Activated B cell treated with CpG ODN at 0.5 μM for 24 hours (primary cell): ENCODE measurements around the gene MARS2. TPM values are rescaled to one million over a fixed set of nuclear protein-coding genes. Genes with fewer than 3 reads are reported as not detected.

Source experiments
- ATAC-seq: fragments of 200-7000 bp; cut with Tn5 transposase; one replicate; pipeline ENCODE4 v1.10.0; 2021; ENCODE audit warnings: low read depth, mild to moderate bottlenecking, moderate library complexity
- CTCF ChIA-PET: fragments of 350-600 bp; sonication (Branson Sonifier 250); formaldehyde crosslinking; loops from one replicate; lab custom pipeline; 2021; ENCODE audit warnings: antibody characterized with exemption; lab: Charles Lee
- POLR2A ChIA-PET: fragments of 350-600 bp; sonication (Branson Sonifier 250); formaldehyde crosslinking; loops from one replicate; lab custom pipeline; 2021; ENCODE audit warnings: antibody characterized with exemption; lab: Charles Lee
- DNase-seq: peaks from one replicate; pipeline ENCODE4 v3.0.0; 2022
- H3K27ac Mint-ChIP-seq: one replicate; pipeline ENCODE4 v1.8.0; 2020; ENCODE audit warnings: mixed read lengths
- H3K27me3 Mint-ChIP-seq: one replicate; pipeline ENCODE4 v1.8.0; 2021; ENCODE audit warnings: mixed read lengths
- H3K36me3 Mint-ChIP-seq: one replicate; pipeline ENCODE4 v1.8.0; 2021; ENCODE audit warnings: low read depth, mixed read lengths
- H3K4me1 Mint-ChIP-seq: one replicate; pipeline ENCODE4 v1.8.0; 2021; ENCODE audit warnings: mixed read lengths
- H3K4me3 Mint-ChIP-seq: one replicate; pipeline ENCODE4 v1.8.0; 2020; ENCODE audit warnings: mild to moderate bottlenecking, mixed read lengths
- H3K9me3 Mint-ChIP-seq: one replicate; pipeline ENCODE4 v1.8.0; 2020; ENCODE audit warnings: mixed read lengths
- intact Hi-C: fragments of 100-400 bp; cut with micrococcal nuclease; formaldehyde crosslinking; loops from one replicate; pipeline ENCODE4 v1.15.1; 2024
- total RNA-seq: library from RNA; stranded (reverse); gene quantifications from 2 replicates; pipeline ENCODE4 v1.2.3, GENCODE V29; 2022
- TF ChIP-seq, protein P1 (sequence below): fragments of 200-600 bp; IDR thresholded peaks from one replicate; pipeline ENCODE4 v1.8.0; 2022; ENCODE audit warnings: antibody characterized with exemption, mild to moderate bottlenecking

Gene MARS2
- total RNA-seq, 1 donor from 2014 or later: 15.4 TPM

DNA sequence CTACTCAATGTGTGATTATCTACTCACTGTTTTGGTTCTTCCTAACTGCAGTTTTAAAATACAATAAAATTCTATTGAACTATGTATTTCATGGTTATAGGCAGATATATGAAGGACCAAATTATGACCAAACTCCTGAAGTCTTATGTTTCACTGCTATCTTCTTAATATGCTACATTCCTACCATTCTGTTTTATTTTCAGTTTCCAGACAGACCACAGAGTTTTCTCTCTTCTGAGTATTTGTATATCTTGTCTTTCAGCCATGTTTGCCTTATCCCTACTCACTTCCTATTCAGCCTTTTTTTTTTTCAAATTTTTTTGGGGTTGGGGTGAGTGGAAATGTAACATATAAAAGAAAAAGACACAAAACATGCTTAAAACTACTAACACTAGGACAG is 36.1 kb upstream of the MARS2 start:
- ChIA-PET CTCF (no interaction called here), POLR2A (no interaction called here)
- Mint-ChIP-seq H3K27ac (no peak overlapping the region), H3K36me3 (no peaks in the 10 kb centered on the region), H3K9me3 (peaks cover 18% of the 10 kb centered on the region), H3K4me1 (no peaks in the 10 kb centered on the region), H3K4me3 (no peak overlapping the region), H3K27me3 (peaks cover 16% of the 10 kb centered on the region)
- ATAC-seq (no peak), DNase-seq (no peak)
- intact Hi-C loops: no loop called here
- TF ChIP-seq, protein P1, sequence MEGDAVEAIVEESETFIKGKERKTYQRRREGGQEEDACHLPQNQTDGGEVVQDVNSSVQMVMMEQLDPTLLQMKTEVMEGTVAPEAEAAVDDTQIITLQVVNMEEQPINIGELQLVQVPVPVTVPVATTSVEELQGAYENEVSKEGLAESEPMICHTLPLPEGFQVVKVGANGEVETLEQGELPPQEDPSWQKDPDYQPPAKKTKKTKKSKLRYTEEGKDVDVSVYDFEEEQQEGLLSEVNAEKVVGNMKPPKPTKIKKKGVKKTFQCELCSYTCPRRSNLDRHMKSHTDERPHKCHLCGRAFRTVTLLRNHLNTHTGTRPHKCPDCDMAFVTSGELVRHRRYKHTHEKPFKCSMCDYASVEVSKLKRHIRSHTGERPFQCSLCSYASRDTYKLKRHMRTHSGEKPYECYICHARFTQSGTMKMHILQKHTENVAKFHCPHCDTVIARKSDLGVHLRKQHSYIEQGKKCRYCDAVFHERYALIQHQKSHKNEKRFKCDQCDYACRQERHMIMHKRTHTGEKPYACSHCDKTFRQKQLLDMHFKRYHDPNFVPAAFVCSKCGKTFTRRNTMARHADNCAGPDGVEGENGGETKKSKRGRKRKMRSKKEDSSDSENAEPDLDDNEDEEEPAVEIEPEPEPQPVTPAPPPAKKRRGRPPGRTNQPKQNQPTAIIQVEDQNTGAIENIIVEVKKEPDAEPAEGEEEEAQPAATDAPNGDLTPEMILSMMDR: no peak

DNA sequence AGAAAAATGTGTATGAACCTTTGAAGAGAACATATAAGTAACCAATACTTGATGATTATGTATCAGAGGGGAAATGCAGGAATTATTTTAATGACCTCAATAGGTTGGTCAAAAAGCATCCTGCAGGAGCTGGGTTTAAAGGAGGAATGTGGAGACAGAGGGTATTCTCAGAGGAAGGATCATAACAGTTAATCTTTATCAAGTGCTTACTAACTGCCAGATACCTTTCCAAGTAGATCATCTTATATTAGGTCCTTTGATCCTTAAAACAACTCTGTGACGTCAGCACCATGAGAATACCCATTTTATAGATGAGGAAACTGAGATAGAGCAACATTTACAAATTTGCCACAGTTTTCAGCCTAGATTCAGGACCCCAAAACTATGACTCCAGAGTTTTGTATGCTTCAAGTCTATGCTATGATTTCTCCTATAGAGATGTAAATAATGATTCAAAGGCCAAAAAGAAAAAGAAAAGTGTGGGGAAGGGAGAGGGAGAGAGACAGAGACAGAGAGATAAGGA is 32.7 kb upstream of the MARS2 start:
- H3K36me3 Mint-ChIP-seq: no peaks in the 10 kb centered on the region
- H3K27ac Mint-ChIP-seq: no peak overlapping the region
- H3K4me3 Mint-ChIP-seq: no peak overlapping the region
- no peaks in the 10 kb centered on the region for H3K4me1 Mint-ChIP-seq
- DNase-seq: no peak
- intact Hi-C loops: no loop called here
- CTCF ChIA-PET: no interaction called here
- TF ChIP-seq, protein P1: no peak
- POLR2A ChIA-PET: no interaction called here
- peaks cover 20% of the 10 kb centered on the region for H3K27me3 Mint-ChIP-seq
- ATAC-seq: no peak
- peaks cover 2% of the 10 kb centered on the region for H3K9me3 Mint-ChIP-seq

DNA sequence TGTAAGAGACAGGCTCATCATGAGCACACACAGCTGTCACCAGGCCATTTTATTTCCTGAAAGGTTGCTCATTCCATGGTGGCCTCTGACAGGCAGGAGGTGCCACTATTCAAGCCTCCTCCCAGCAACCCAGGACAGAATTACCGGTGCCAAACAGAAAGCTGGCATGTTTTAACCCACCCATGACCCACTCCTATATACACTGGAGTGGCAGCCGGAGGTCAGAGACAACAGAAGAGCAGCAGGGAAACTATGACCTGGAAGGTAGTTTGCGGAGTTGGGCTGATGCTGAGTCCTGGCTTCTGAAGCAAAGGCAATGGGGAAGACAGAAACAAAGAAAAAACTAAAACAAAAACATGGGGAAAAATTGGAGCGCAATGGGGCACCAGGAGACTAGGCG is 32.1 kb upstream of the MARS2 start:
- DNase-seq (no peak), ATAC-seq (no peak)
- H3K27ac Mint-ChIP-seq: no peak overlapping the region
- no peaks in the 10 kb centered on the region for H3K36me3 Mint-ChIP-seq
- ChIA-PET POLR2A (no interaction called here), CTCF (no interaction called here)
- H3K4me1 Mint-ChIP-seq: no peaks in the 10 kb centered on the region
- H3K9me3 Mint-ChIP-seq: no peaks in the 10 kb centered on the region
- H3K4me3 Mint-ChIP-seq: no peak overlapping the region
- TF ChIP-seq, protein P1: no peak
- intact Hi-C loops: no loop called here
- H3K27me3 Mint-ChIP-seq: peaks cover 20% of the 10 kb centered on the region

DNA sequence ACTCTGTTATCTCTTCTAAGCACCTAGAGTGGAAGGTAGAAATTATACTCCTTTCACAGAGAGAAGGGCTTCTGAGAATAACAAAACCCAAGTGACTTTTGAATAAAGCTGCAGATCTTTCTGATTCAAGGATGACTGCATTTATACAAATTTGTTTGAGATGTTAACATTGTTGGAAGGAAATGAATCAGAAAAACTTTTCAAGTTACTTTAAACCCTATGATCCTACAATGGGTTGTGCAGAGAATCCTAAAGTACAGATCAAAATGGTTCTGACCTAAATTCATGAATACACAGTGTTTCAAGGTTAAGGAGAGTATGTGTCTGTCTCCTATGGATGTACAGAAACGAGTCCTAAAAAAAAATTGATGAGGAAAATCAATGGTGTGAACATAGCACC is 31.6 kb upstream of the MARS2 start:
- no peak overlapping the region for H3K27ac Mint-ChIP-seq
- intact Hi-C loops: no loop called here
- no peaks in the 10 kb centered on the region for H3K36me3 Mint-ChIP-seq
- H3K4me1 Mint-ChIP-seq: no peaks in the 10 kb centered on the region
- no peak overlapping the region for H3K4me3 Mint-ChIP-seq
- POLR2A ChIA-PET: no interaction called here
- TF ChIP-seq, protein P1: no peak
- CTCF ChIA-PET: no interaction called here
- no peaks in the 10 kb centered on the region for H3K9me3 Mint-ChIP-seq
- ATAC-seq (no peak), DNase-seq (no peak)
- peaks cover 21% of the 10 kb centered on the region for H3K27me3 Mint-ChIP-seq

DNA sequence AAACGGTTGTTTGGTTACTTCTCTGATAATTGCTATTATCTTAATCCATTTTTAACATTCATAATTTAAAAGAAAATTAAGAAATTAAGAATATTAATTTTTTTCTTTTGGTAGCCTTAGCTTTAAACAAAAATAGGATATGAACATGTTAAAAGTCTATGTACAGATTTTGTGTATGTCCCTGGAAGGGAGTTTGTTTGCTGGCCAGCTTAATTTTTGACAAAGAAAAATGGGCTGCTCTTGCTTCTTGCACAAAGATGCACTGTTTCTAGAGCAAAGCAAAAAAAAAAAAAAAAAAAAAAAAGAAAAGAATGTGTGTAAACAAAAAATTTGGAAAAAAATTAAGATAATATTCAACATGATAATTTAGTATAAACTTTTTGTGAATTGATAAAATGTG is 31.1 kb upstream of the MARS2 start:
- H3K27ac Mint-ChIP-seq: no peak overlapping the region
- H3K9me3 Mint-ChIP-seq: no peaks in the 10 kb centered on the region
- no peaks in the 10 kb centered on the region for H3K36me3 Mint-ChIP-seq
- TF ChIP-seq, protein P1: no peak
- DNase-seq (no peak), ATAC-seq (no peak)
- intact Hi-C loops: no loop called here
- H3K4me1 Mint-ChIP-seq: no peaks in the 10 kb centered on the region
- H3K4me3 Mint-ChIP-seq: no peak overlapping the region
- peaks cover 23% of the 10 kb centered on the region for H3K27me3 Mint-ChIP-seq
- CTCF ChIA-PET: no interaction called here
- POLR2A ChIA-PET: interaction anchor here (0.7 kb wide), 1 partner anchor 239 kb away, joined by 3 read pairs; the partner anchor contains the start of gene SF3B1
